Testis (tissue), 2 donors: ENCODE data around the gene PSD2.

ENCODE experiments used
- CTCF ChIP-seq, 3 experiments: fragments of 450-650 bp in 2 of 3; fragments of 200-600 bp in 1 of 3; sonication (generic) in 1 of 3; IDR thresholded peaks; one replicate each; pipeline ENCODE4 v1.5.1; 2016 to 2019; ENCODE audit warnings: antibody characterized with exemption in 3 of 3, mild to moderate bottlenecking in 2 of 3, moderate library complexity in 1 of 3
- POLR2A ChIP-seq: fragments of 450-650 bp; IDR thresholded peaks from one replicate; pipeline ENCODE4 v1.6.1; 2017; ENCODE audit warnings: antibody characterized with exemption, mild to moderate bottlenecking, moderate library complexity

- no peak for TF ChIP-seq CTCF (IDR thresholded peaks at IDR 0.05)
- no peak for TF ChIP-seq POLR2A
These were observed 59.3 kb downstream of the PSD2 start for GRCh38 chr5:139854953-139855352.
